Smooth muscle cell (in vitro differentiated cells): ENCODE measurements around the gene ANKRD11. TPM values are rescaled to one million over a fixed set of nuclear protein-coding genes. Genes with fewer than 3 reads are reported as not detected.

Experiments used
- DNase-seq: peaks from one replicate; lab custom pipeline; 2025; ENCODE audit not compliant: unreplicated experiment; lab: John Stamatoyannopoulos, UW
- H2AFZ ChIP-seq: fragments of 200-600 bp; sonication (generic); 2 replicates; pipeline ENCODE4 v1.6.0; 2016; ENCODE audit warnings: antibody characterized with exemption, low read depth, mild to moderate bottlenecking
- H3F3A ChIP-seq: fragments of 200-600 bp; sonication (generic); 2 replicates; pipeline ENCODE4 v1.6.0; 2017; ENCODE audit warnings: antibody characterized with exemption, low read depth
- H3K27ac ChIP-seq: fragments of 200-600 bp; sonication (generic); 2 replicates; pipeline ENCODE4 v1.5.1; 2016; ENCODE audit warnings: low read depth, mild to moderate bottlenecking
- H3K27me3 ChIP-seq: fragments of 200-600 bp; sonication (generic); 2 replicates; pipeline ENCODE4 v1.6.1; 2016; ENCODE audit warnings: low read depth, mild to moderate bottlenecking
- H3K36me3 ChIP-seq: fragments of 200-600 bp; sonication (generic); 2 replicates; pipeline ENCODE4 v1.5.1; 2016; ENCODE audit warnings: low read depth
- H3K4me1 ChIP-seq: fragments of 200-600 bp; sonication (generic); 2 replicates; pipeline ENCODE4 v1.5.1; 2016; ENCODE audit warnings: low read depth
- H3K4me2 ChIP-seq: fragments of 200-600 bp; sonication (generic); 2 replicates; pipeline ENCODE4 v1.6.0; 2016; ENCODE audit warnings: mild to moderate bottlenecking
- H3K4me3 ChIP-seq: fragments of 200-600 bp; sonication (generic); 2 replicates; pipeline ENCODE4 v1.5.1; 2016; ENCODE audit warnings: mild to moderate bottlenecking
- H3K79me2 ChIP-seq: fragments of 200-600 bp; sonication (generic); 2 replicates; pipeline ENCODE4 v1.6.0; 2016; ENCODE audit warnings: low read depth, mild to moderate bottlenecking
- H3K9ac ChIP-seq: fragments of 200-600 bp; sonication (generic); 2 replicates; pipeline ENCODE4 v1.6.0; 2016; ENCODE audit warnings: low read depth
- H3K9me3 ChIP-seq: fragments of 200-600 bp; sonication (generic); replicated peaks from 2 replicates; pipeline ENCODE4 v1.5.1; 2016; ENCODE audit warnings: low read depth
- H4K20me1 ChIP-seq: fragments of 200-600 bp; sonication (generic); 2 replicates; pipeline ENCODE4 v1.6.0; 2016; ENCODE audit warnings: low read depth
- CTCF ChIP-seq: fragments of 200-600 bp; sonication (generic); IDR thresholded peaks from 2 replicates; pipeline ENCODE4 v1.5.1; 2017; ENCODE audit warnings: borderline replicate concordance, mild to moderate bottlenecking, antibody characterized with exemption; ENCODE audit not compliant: insufficient read depth, poor library complexity, severe bottlenecking
- WGBS: methylation state at CpG from one replicate; pipeline ENCODE4 v1.1.7; 2016; ENCODE audit warnings: low lambda C conversion rate; 5-methylcytosine and 5-hydroxymethylcytosine counted together
- polyA plus RNA-seq: library from polyadenylated mRNA; unstranded; fragments of >200 nt; fragmentation: Nextera tagmentation; extraction: Ambion mirVana; gene quantifications from 2 replicates; pipeline ENCODE4 v1.2.1, GENCODE V29; 2016
- total RNA-seq: library from RNA; depleted of rRNA; stranded (reverse); fragments of >200 nt; gene quantifications from 2 replicates; pipeline ENCODE4 v1.2.3, GENCODE V29; 2014

ANKRD11 gene
- total and polyA plus RNA-seq, 2 experiments from 2014 or later: 31.5 to 105 TPM

DNA sequence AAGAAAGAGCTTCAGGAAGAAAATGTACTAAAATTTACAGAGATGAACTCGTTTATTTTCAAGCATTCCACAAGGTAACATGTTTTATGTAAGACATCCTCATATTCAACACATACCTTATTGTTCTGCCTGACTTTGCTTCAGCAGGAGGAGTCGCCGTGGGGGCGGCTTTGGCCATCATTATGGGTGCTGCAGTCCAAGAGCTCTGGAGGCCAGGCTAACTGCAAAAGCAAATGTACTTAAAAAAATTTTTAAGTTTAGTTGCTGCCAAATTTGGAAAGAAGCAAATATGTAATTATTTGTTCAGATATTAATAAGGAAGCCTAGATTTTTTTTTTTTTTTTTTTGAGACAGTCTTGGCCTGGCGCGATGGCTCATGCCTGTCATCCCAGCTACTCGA is 13.7 kb upstream of the ANKRD11 start:
- peaks cover 3% of the 10 kb centered on the region for H3F3A ChIP-seq
- 97% methylated on average over 7 of the region's 7 CpGs for WGBS
- H3K4me3 ChIP-seq: no peak overlapping the region
- no peaks in the 10 kb centered on the region for H3K27me3 ChIP-seq
- no peak overlapping the region for H3K27ac ChIP-seq
- H3K9ac ChIP-seq: no peak overlapping the region
- H3K79me2 ChIP-seq: peaks cover 8% of the 10 kb centered on the region
- H3K4me1 ChIP-seq: peaks cover 8% of the 10 kb centered on the region
- TF ChIP-seq CTCF: no peak
- H3K4me2 ChIP-seq: no peak overlapping the region
- no peak overlapping the region for H2AFZ ChIP-seq
- DNase-seq: no peak
- H4K20me1 ChIP-seq: peaks cover 3% of the 10 kb centered on the region
- H3K36me3 ChIP-seq: no peaks in the 10 kb centered on the region
- H3K9me3 ChIP-seq: no peaks in the 10 kb centered on the region

- Histone ChIP-seq H3K36me3 (no peaks in the 10 kb centered on the region), H3K9ac (no peak overlapping the region), H3K79me2 (no peaks in the 10 kb centered on the region), H3K27me3 (no peaks in the 10 kb centered on the region), H4K20me1 (no peaks in the 10 kb centered on the region), H3K27ac (no peak overlapping the region), H3K4me1 (peaks cover 4% of the 10 kb centered on the region), H3K9me3 (no peaks in the 10 kb centered on the region), H3K4me2 (no peak overlapping the region), H3K4me3 (no peak overlapping the region), H2AFZ (no peak overlapping the region), H3F3A (no peaks in the 10 kb centered on the region)
- no peak for DNase-seq
- 62% methylated on average over 21 of the region's 21 CpGs for WGBS
- TF ChIP-seq CTCF: no peak
Measured at GRCh38 chr16:89502081-89502843, 11.9 kb upstream of the ANKRD11 start.

GRCh38 chr16:89499767-89500166 is 9.4 kb upstream of the ANKRD11 start:
- Histone ChIP-seq H3K27me3 (no peaks in the 10 kb centered on the region), H3K9ac (no peak overlapping the region), H3K4me3 (no peak overlapping the region), H3K36me3 (no peaks in the 10 kb centered on the region), H3K27ac (no peak overlapping the region), H3K9me3 (no peaks in the 10 kb centered on the region), H3K4me1 (no peaks in the 10 kb centered on the region), H3K79me2 (no peaks in the 10 kb centered on the region), H4K20me1 (peaks cover 13% of the 10 kb centered on the region), H2AFZ (no peak overlapping the region), H3F3A (peaks cover 2% of the 10 kb centered on the region), H3K4me2 (no peak overlapping the region)
- no peak for TF ChIP-seq CTCF
- WGBS: 93% methylated on average over 3 of the region's 3 CpGs
- DNase-seq: no peak

DNA sequence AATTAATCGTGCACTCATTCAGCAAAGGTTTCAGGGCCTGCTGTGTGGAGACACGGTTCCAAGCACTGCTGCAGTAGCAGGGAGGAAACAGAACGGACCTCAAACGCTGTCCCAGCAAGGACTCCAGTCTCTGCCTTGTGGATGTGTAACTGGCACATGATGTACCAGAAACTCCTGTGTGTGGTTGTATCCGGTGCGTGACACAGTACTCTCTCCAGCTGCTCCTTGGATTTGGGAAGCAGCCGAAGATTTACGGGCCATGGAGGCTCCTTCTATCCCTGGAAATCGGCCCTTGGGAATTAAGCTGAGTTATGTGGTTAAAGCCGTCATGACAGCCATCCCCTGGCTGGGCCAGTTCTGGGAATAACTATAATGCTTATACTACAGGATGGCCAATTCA is 8.5 kb upstream of the ANKRD11 start:
- Histone ChIP-seq H4K20me1 (peaks cover 16% of the 10 kb centered on the region), H3K4me2 (no peak overlapping the region), H2AFZ (no peak overlapping the region), H3K4me1 (no peaks in the 10 kb centered on the region), H3K36me3 (no peaks in the 10 kb centered on the region), H3K4me3 (no peak overlapping the region), H3K9me3 (no peaks in the 10 kb centered on the region), H3K9ac (no peak overlapping the region), H3K27me3 (no peaks in the 10 kb centered on the region), H3F3A (peaks cover 2% of the 10 kb centered on the region), H3K27ac (peak overlapping the region; percentile 8), H3K79me2 (no peaks in the 10 kb centered on the region)
- WGBS: 69% methylated on average over 10 of the region's 10 CpGs
- DNase-seq: no peak
- TF ChIP-seq CTCF: no peak
